RWPE2 (cell line): Measurements from ENCODE around the gene LAMA3.

ENCODE experiments used
- ATAC-seq: fragments of 200-7000 bp; cut with Tn5 transposase; 3 replicates; pipeline ENCODE4 v1.9.1; 2021; ENCODE audit warnings: low read depth
- DNase-seq: peaks from one replicate; pipeline ENCODE4 v3.0.0-alpha.2; 2020; ENCODE audit warnings: low spot score
- H3K27ac ChIP-seq: fragments of 450-650 bp; 2 replicates; pipeline ENCODE4 v1.5.1; 2017; ENCODE audit warnings: mild to moderate bottlenecking; ENCODE audit not compliant: poor library complexity, severe bottlenecking
- H3K27me3 ChIP-seq: fragments of 250-450 bp; sonication (Bioruptor Pico); 2 replicates; pipeline ENCODE4 v1.5.1; 2021; ENCODE audit warnings: mild to moderate bottlenecking, moderate library complexity; ENCODE audit not compliant: insufficient read depth, poor library complexity, severe bottlenecking
- H3K36me3 ChIP-seq: fragments of 250-450 bp; sonication (Bioruptor Pico); 2 replicates; pipeline ENCODE4 v1.5.1; 2020; ENCODE audit warnings: low read depth, mild to moderate bottlenecking, moderate library complexity
- H3K4me1 ChIP-seq: fragments of 250-450 bp; sonication (Bioruptor Pico); 2 replicates; pipeline ENCODE4 v1.5.1; 2021; ENCODE audit warnings: mild to moderate bottlenecking, moderate library complexity; ENCODE audit not compliant: insufficient read depth, poor library complexity, severe bottlenecking
- H3K4me3 ChIP-seq: fragments of 250-450 bp; sonication (Bioruptor Pico); 2 replicates; pipeline ENCODE4 v1.5.1; 2021; ENCODE audit warnings: mild to moderate bottlenecking, moderate library complexity; ENCODE audit not compliant: severe bottlenecking
- H3K9me3 ChIP-seq: fragments of 250-450 bp; sonication (Bioruptor Pico); 2 replicates; pipeline ENCODE4 v1.5.1; 2021; ENCODE audit warnings: mild to moderate bottlenecking, moderate library complexity; ENCODE audit not compliant: severe bottlenecking
- CTCF ChIP-seq: fragments of 450-650 bp; IDR thresholded peaks from one replicate; pipeline ENCODE4 v1.5.1; 2017; ENCODE audit warnings: mild to moderate bottlenecking, moderate library complexity; ENCODE audit not compliant: poor library complexity, severe bottlenecking

Gene LAMA3

GRCh38 chr18:23851470-23852002 is 162.3 kb downstream of the LAMA3 start:
- DNase-seq = no peak

GRCh38 chr18:23852236-23853045 is 163.2 kb downstream of the LAMA3 start:
- DNase-seq (no peak), ATAC-seq (no peak)
- H3K4me1 ChIP-seq = peaks cover 39% of the 10 kb centered on the region
- TF ChIP-seq CTCF = no peak
- H3K9me3 ChIP-seq = no peaks in the 10 kb centered on the region
- no peaks in the 10 kb centered on the region for H3K27me3 ChIP-seq
- peaks cover 30% of the 10 kb centered on the region; the same call in 1 of the 2 replicates for H3K36me3 ChIP-seq
- no peak overlapping the region for H3K27ac ChIP-seq
- no peak overlapping the region for H3K4me3 ChIP-seq

More at GRCh38 chr18:23851470-23852002, 162.3 kb downstream of the LAMA3 start:
- no peak for TF ChIP-seq CTCF
- Histone ChIP-seq H3K27me3 (no peaks in the 10 kb centered on the region), H3K27ac (no peak overlapping the region), H3K4me3 (no peak overlapping the region), H3K36me3 (peaks cover 35% of the 10 kb centered on the region), H3K4me1 (peaks cover 30% of the 10 kb centered on the region), H3K9me3 (no peaks in the 10 kb centered on the region)
- ATAC-seq = no peak

- no peak for TF ChIP-seq CTCF
- H3K4me1 ChIP-seq = peaks cover 45% of the 10 kb centered on the region
- no peaks in the 10 kb centered on the region for H3K27me3 ChIP-seq
- ATAC-seq = no peak
- H3K36me3 ChIP-seq = peaks cover 37% of the 10 kb centered on the region
- DNase-seq = no peak
- no peak overlapping the region for H3K4me3 ChIP-seq
- H3K27ac ChIP-seq = no peak overlapping the region
- no peaks in the 10 kb centered on the region for H3K9me3 ChIP-seq
Observed at GRCh38 chr18:23853448-23854195, 164.4 kb downstream of the LAMA3 start.

- no peaks in the 10 kb centered on the region for H3K27me3 ChIP-seq
- H3K4me3 ChIP-seq = no peak overlapping the region
- H3K9me3 ChIP-seq = no peaks in the 10 kb centered on the region
- DNase-seq (no peak), ATAC-seq (no peak)
- peak overlapping the region; percentile 87 for H3K27ac ChIP-seq
- peaks cover 40% of the 10 kb centered on the region for H3K36me3 ChIP-seq
- TF ChIP-seq CTCF = no peak
- H3K4me1 ChIP-seq = peaks cover 32% of the 10 kb centered on the region
Observed at GRCh38 chr18:23855721-23856120, 166.5 kb downstream of the LAMA3 start.
